Tibial nerve (tissue), 4 donors: Measurements from ENCODE around the gene TRMT11.

Experiments
- EP300 ChIP-seq, 2 donors: sonication (generic); formaldehyde crosslinking; IDR thresholded peaks; one replicate each; pipeline ENCODE4 v1.6.1; 2017; ENCODE audit warnings: antibody characterized with exemption in 2 of 2, mild to moderate bottlenecking in 1 of 2
- TF ChIP-seq, protein P1 (sequence below), 5 experiments: fragments of 200-600 bp in 3 of 5; fragments of 450-650 bp in 2 of 5; sonication (generic) in 3 of 5; IDR thresholded peaks; one replicate each; pipeline ENCODE4 v1.5.1; 2016 to 2019; ENCODE audit warnings: antibody characterized with exemption in 5 of 5, mild to moderate bottlenecking in 3 of 5, moderate library complexity in 2 of 5

GRCh38 chr6:125939026-125939425, 47.3 kb upstream of the TRMT11 start:
- TF ChIP-seq, protein P1, sequence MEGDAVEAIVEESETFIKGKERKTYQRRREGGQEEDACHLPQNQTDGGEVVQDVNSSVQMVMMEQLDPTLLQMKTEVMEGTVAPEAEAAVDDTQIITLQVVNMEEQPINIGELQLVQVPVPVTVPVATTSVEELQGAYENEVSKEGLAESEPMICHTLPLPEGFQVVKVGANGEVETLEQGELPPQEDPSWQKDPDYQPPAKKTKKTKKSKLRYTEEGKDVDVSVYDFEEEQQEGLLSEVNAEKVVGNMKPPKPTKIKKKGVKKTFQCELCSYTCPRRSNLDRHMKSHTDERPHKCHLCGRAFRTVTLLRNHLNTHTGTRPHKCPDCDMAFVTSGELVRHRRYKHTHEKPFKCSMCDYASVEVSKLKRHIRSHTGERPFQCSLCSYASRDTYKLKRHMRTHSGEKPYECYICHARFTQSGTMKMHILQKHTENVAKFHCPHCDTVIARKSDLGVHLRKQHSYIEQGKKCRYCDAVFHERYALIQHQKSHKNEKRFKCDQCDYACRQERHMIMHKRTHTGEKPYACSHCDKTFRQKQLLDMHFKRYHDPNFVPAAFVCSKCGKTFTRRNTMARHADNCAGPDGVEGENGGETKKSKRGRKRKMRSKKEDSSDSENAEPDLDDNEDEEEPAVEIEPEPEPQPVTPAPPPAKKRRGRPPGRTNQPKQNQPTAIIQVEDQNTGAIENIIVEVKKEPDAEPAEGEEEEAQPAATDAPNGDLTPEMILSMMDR (IDR thresholded peaks at IDR 0.05): no peak
- no peak for TF ChIP-seq EP300 (IDR thresholded peaks at IDR 0.05)
